IPS-18c (cell line): Measurements from ENCODE around the gene PRR33.
"Not testable (repeated sequence)": the region's sequence is repeated elsewhere in the genome, so short reads cannot be mapped to it uniquely, and the experiment has no call there.

Experiments
- H3K4me3 ChIP-seq: 2 replicates; pipeline ENCODE4 v1.7.0; 2013; ENCODE audit warnings: low read depth, mild to moderate bottlenecking, low read length, moderate library complexity; ENCODE audit not compliant: insufficient read depth
- H3K9me3 ChIP-seq: one replicate; pipeline ENCODE4 v1.6.1; 2013; ENCODE audit warnings: mild to moderate bottlenecking, low read length, moderate library complexity; ENCODE audit not compliant: control insufficient read depth, insufficient read depth

PRR33 gene

GRCh38 chr11:1883346-1884302 lies 8.1 kb downstream of the PRR33 start:
- H3K4me3 ChIP-seq: no peak overlapping the region

GRCh38 chr11:1882265-1883238 lies 9.1 kb downstream of the PRR33 start:
- Histone ChIP-seq H3K9me3 (no peaks in the 10 kb centered on the region), H3K4me3 (no peak overlapping the region)

More at GRCh38 chr11:1883346-1884302, 8.1 kb downstream of the PRR33 start:
- H3K9me3 ChIP-seq: no peaks in the 10 kb centered on the region

- Histone ChIP-seq H3K4me3 (no peak overlapping the region), H3K9me3 (no peaks in the 10 kb centered on the region)
Observed at GRCh38 chr11:1881442-1882264, 10.0 kb downstream of the PRR33 start.

- H3K4me3 ChIP-seq: no peak overlapping the region
- no peaks in the 10 kb centered on the region for H3K9me3 ChIP-seq
Observed at GRCh38 chr11:1880746-1881441, 10.8 kb downstream of the PRR33 start.

- H3K9me3 ChIP-seq: no peaks in the 10 kb centered on the region
- H3K4me3 ChIP-seq: no peak overlapping the region
Observed at GRCh38 chr11:1879941-1880720, 11.6 kb downstream of the PRR33 start.

GRCh38 chr11:1879342-1879940 lies 12.3 kb downstream of the PRR33 start:
- Histone ChIP-seq H3K4me3 (no peak overlapping the region), H3K9me3 (no peaks in the 10 kb centered on the region)

GRCh38 chr11:1878137-1879031 lies 13.3 kb downstream of the PRR33 start:
- Histone ChIP-seq H3K4me3 (no peak overlapping the region), H3K9me3 (no peaks in the 10 kb centered on the region)

GRCh38 chr11:1877211-1878136 lies 14.2 kb downstream of the PRR33 start:
- Histone ChIP-seq H3K4me3 (no peak overlapping the region), H3K9me3 (no peaks in the 10 kb centered on the region)

- H3K4me3 ChIP-seq: no peak overlapping the region
- no peaks in the 10 kb centered on the region for H3K9me3 ChIP-seq
Observed at GRCh38 chr11:1876361-1877063, 15.2 kb downstream of the PRR33 start.

- not testable (repeated sequence) for H3K9me3 ChIP-seq, H3K4me3 ChIP-seq
Observed at GRCh38 chr11:1875851-1876301, 15.8 kb downstream of the PRR33 start.

- H3K4me3 ChIP-seq: no peak overlapping the region
- no peaks in the 10 kb centered on the region for H3K9me3 ChIP-seq
Observed at GRCh38 chr11:1875093-1875850, 16.4 kb downstream of the PRR33 start.

- not testable (repeated sequence) for H3K9me3 ChIP-seq, H3K4me3 ChIP-seq
Observed at GRCh38 chr11:1874441-1875092, 17.1 kb downstream of the PRR33 start.
